HEK293 (cell line): ENCODE data around the gene BICC1.

Experiments used
- CTCF ChIA-PET: fragments of 350-600 bp; formaldehyde crosslinking; extraction: SDS; loops from one replicate; lab custom pipeline; 2021; ENCODE audit warnings: antibody characterized with exemption; lab: Yijun Ruan, JAX
- POLR2A ChIA-PET: fragments of 300-600 bp; formaldehyde crosslinking; extraction: SDS; loops from one replicate; lab custom pipeline; 2020; ENCODE audit warnings: antibody characterized with exemption, inconsistent platforms; lab: Yijun Ruan, JAX
- H3K27ac ChIP-seq: fragments of 200-500 bp; sonication (Bioruptor generic); 2 replicates; pipeline ENCODE4 v1.5.1; 2014; ENCODE audit warnings: low read depth, low read length, control low read depth, inconsistent platforms; ENCODE audit errors: extremely low read depth
- H3K36me3 ChIP-seq, 2 experiments: fragments of 200-500 bp in 1 of 2; sonication (Bioruptor generic) in 1 of 2; 1 replicate in 1 of 2; 2 replicates in 1 of 2; pipeline ENCODE4 v1.5.1; 2014 to 2017; ENCODE audit warnings: inconsistent platforms in 2 of 2, low read length in 2 of 2; ENCODE audit not compliant: control insufficient read depth in 2 of 2, insufficient read depth in 1 of 2
- H3K4me1 ChIP-seq: fragments of 200-500 bp; sonication (Bioruptor generic); 2 replicates; pipeline ENCODE4 v1.5.1; 2014; ENCODE audit warnings: mild to moderate bottlenecking, low read length, inconsistent platforms; ENCODE audit not compliant: control insufficient read depth, insufficient read depth
- H3K4me3 ChIP-seq: 2 replicates; pipeline ENCODE4 v1.5.1; 2011; ENCODE audit warnings: low read depth, mild to moderate bottlenecking, control low read depth, low read length, moderate library complexity
- H3K9me3 ChIP-seq: fragments of 200-500 bp; sonication (Bioruptor generic); 2 replicates; pipeline ENCODE4 v1.5.1; 2014; ENCODE audit warnings: low read depth, low read length, inconsistent platforms; ENCODE audit not compliant: control insufficient read depth, insufficient read depth
- ATF2 ChIP-seq: fragments of 450-650 bp; formaldehyde crosslinking; IDR thresholded peaks from 2 replicates; pipeline ENCODE4 v1.5.1; 2016; ENCODE audit warnings: missing biosample characterization, missing genetic modification characterization, low read depth
- GLIS2 ChIP-seq: fragments of 450-650 bp; formaldehyde crosslinking; IDR thresholded peaks from 2 replicates; pipeline ENCODE4 v1.5.1; 2016; ENCODE audit warnings: missing biosample characterization, missing genetic modification characterization
- OSR2 ChIP-seq: fragments of 450-650 bp; formaldehyde crosslinking; IDR thresholded peaks from 2 replicates; pipeline ENCODE4 v1.5.1; 2016; ENCODE audit warnings: missing biosample characterization, missing genetic modification characterization
- SCRT1 ChIP-seq: fragments of 450-650 bp; formaldehyde crosslinking; IDR thresholded peaks from 2 replicates; pipeline ENCODE4 v1.5.1; 2016; ENCODE audit warnings: missing biosample characterization, missing genetic modification characterization, borderline replicate concordance
- TCF7L2 ChIP-seq: IDR thresholded peaks from 2 replicates; pipeline ENCODE4 v1.6.1; 2011; ENCODE audit warnings: low read depth, mild to moderate bottlenecking, inconsistent platforms, low read length, moderate library complexity, borderline replicate concordance
- ZBTB21 ChIP-seq: fragments of 450-650 bp; formaldehyde crosslinking; IDR thresholded peaks from 2 replicates; pipeline ENCODE4 v1.5.1; 2017; ENCODE audit warnings: missing biosample characterization, missing genetic modification characterization
- ZBTB6 ChIP-seq: fragments of 450-650 bp; formaldehyde crosslinking; IDR thresholded peaks from 2 replicates; pipeline ENCODE4 v1.5.1; 2017; ENCODE audit warnings: missing biosample characterization, missing genetic modification characterization
- ZNF248 ChIP-seq: fragments of 450-650 bp; formaldehyde crosslinking; IDR thresholded peaks from 2 replicates; pipeline ENCODE4 v1.5.1; 2017; ENCODE audit warnings: missing biosample characterization, missing genetic modification characterization
- ZNF398 ChIP-seq: fragments of 450-650 bp; formaldehyde crosslinking; IDR thresholded peaks from 2 replicates; pipeline ENCODE4 v1.5.1; 2017; ENCODE audit warnings: missing biosample characterization, missing genetic modification characterization
- ZNF48 ChIP-seq: fragments of 450-650 bp; formaldehyde crosslinking; IDR thresholded peaks from 2 replicates; pipeline ENCODE4 v1.5.1; 2016; ENCODE audit warnings: missing biosample characterization, missing genetic modification characterization
- ZNF660 ChIP-seq: fragments of 450-650 bp; IDR thresholded peaks from 2 replicates; pipeline ENCODE4 v1.5.1; 2018; ENCODE audit warnings: missing biosample characterization, mild to moderate bottlenecking, missing genetic modification characterization
- ZNF677 ChIP-seq: fragments of 450-650 bp; IDR thresholded peaks from 2 replicates; pipeline ENCODE4 v1.5.0; 2018; ENCODE audit warnings: missing biosample characterization, mild to moderate bottlenecking, missing genetic modification characterization, moderate library complexity
- ZNF777 ChIP-seq: fragments of 450-650 bp; formaldehyde crosslinking; IDR thresholded peaks from 2 replicates; pipeline ENCODE4 v1.5.1; 2017; ENCODE audit warnings: missing biosample characterization, missing genetic modification characterization, borderline replicate concordance
- ZNF837 ChIP-seq: fragments of 450-650 bp; formaldehyde crosslinking; IDR thresholded peaks from 2 replicates; pipeline ENCODE4 v1.5.1; 2016; ENCODE audit warnings: missing biosample characterization, missing genetic modification characterization
- TF ChIP-seq, protein P1 (sequence below): fragments of 450-650 bp; formaldehyde crosslinking; IDR thresholded peaks from 2 replicates; pipeline ENCODE4 v1.5.1; 2017; ENCODE audit warnings: missing biosample characterization, mild to moderate bottlenecking, missing genetic modification characterization, moderate library complexity

BICC1 gene

GRCh38 chr10:58836991-58837575 is 324.4 kb downstream of the BICC1 start (continued):
- TF ChIP-seq ZBTB6 (tag by site-specific recombination) (no peak), SCRT1 (tag by site-specific recombination) (no peak)

DNA sequence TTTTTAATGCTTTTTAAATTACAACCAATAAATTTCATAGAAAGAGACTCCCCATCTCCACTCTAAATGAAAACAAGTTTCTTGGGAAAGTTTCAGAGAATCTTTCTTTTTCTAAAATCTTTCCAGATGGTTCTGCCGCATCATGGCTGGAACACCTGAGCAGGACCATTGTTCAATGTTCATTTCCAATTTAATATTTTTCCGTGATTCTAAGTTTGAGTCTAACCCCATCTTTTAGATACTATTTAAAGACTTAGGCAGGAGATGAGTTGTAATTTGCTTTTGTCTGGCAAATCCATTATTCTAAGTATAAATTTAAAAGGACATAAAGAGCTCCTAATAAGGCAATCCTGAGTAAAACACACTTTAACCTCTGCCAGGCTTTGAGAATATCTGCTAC is 325.2 kb downstream of the BICC1 start:
- Histone ChIP-seq H3K4me1 (no peaks in the 10 kb centered on the region), H3K36me3 (no peaks in the 10 kb centered on the region), H3K4me3 (no peak overlapping the region), H3K9me3 (no peaks in the 10 kb centered on the region), H3K27ac (no peak overlapping the region)
- ChIA-PET CTCF (no interaction called here), POLR2A (no interaction called here)
- no peak for TF ChIP-seq SCRT1 (tag by site-specific recombination)

DNA sequence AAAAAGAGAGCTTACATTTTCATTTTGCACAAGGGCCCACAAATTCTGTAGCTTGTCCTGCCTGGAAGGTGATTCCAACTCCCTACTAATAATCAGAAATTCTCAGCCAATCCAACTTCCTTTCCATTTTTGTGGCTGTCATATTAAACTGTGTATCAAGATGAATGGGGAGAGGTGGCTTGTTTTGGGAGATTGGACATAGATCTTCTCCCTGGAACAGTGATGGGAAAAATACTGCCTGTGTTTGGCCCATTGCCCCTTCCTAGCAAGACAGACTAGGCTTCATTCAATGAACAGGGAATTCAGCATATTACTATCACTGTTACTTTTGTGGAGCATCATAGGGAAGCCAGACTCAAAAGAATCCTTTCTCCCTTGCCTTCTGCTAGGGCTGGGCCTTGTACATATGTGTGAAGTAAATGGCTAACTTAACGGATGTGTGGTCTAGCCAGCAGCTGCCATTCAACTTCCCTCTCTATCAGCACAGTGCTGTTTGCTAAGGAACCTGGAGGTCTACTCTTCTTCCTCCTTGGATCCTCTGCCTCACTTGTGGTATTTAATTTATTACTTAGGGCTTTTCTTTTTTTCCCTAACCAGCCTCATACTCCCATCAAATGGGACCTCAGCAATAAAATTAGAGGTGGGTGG is 326.0 kb downstream of the BICC1 start:
- no peak overlapping the region for H3K27ac ChIP-seq
- no peaks in the 10 kb centered on the region for H3K9me3 ChIP-seq
- H3K36me3 ChIP-seq: no peaks in the 10 kb centered on the region
- TF ChIP-seq, protein P1, sequence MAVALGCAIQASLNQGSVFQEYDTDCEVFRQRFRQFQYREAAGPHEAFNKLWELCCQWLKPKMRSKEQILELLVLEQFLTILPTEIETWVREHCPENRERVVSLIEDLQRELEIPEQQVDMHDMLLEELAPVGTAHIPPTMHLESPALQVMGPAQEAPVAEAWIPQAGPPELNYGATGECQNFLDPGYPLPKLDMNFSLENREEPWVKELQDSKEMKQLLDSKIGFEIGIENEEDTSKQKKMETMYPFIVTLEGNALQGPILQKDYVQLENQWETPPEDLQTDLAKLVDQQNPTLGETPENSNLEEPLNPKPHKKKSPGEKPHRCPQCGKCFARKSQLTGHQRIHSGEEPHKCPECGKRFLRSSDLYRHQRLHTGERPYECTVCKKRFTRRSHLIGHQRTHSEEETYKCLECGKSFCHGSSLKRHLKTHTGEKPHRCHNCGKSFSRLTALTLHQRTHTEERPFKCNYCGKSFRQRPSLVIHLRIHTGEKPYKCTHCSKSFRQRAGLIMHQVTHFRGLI: no peak
- TF ChIP-seq ZBTB21 (tag by site-specific recombination) (no peak), ZNF48 (tag by site-specific recombination) (no peak), ZNF248 (tag by site-specific recombination) (no peak), OSR2 (tag by site-specific recombination) (no peak), ZNF660 (tag by site-specific recombination) (no peak), ZNF398 (tag by site-specific recombination) (no peak), ATF2 (tag by site-specific recombination) (no peak), TCF7L2 (no peak), SCRT1 (tag by site-specific recombination) (no peak), ZNF837 (tag by site-specific recombination) (no peak), ZNF677 (tag by site-specific recombination) (no peak), ZNF777 (tag by site-specific recombination) (no peak), GLIS2 (tag by site-specific recombination) (no peak)
- H3K4me1 ChIP-seq: no peaks in the 10 kb centered on the region
- CTCF ChIA-PET: no interaction called here
- POLR2A ChIA-PET: no interaction called here
- H3K4me3 ChIP-seq: no peak overlapping the region
